ENCODE results near the gene REXO5. TPM values are rescaled to one million over a fixed set of nuclear protein-coding genes. Genes with fewer than 3 reads are reported as not detected.

REXO5 gene
- total and polyA plus RNA-seq, 2 of the 13 experiments (the other 11 are each of a cell fraction or from before 2014, with no cell fraction given), result 5.9 to 13.1 TPM

- TF ChIP-seq KLF12 (CRISPR knock-in tag; IDR thresholded peaks at IDR 0.05; ENCODE audit: borderline replicate concordance) (no peak), ZNF282 (IDR thresholded peaks at IDR 0.05; ENCODE audit: partially characterized antibody) (no peak), ZNF446 (CRISPR knock-in tag; IDR thresholded peaks at IDR 0.05) (no peak), LBX2 (CRISPR knock-in tag; IDR thresholded peaks at IDR 0.05; ENCODE audit: borderline replicate concordance) (no peak), TIGD3 (CRISPR knock-in tag; IDR thresholded peaks at IDR 0.05; ENCODE audit: borderline replicate concordance) (no peak), ZNF547 (CRISPR knock-in tag; IDR thresholded peaks at IDR 0.05) (no peak; the same call in 1 of the 2 replicates), ZFX (CRISPR knock-in tag; IDR thresholded peaks at IDR 0.05; ENCODE audit: low read depth) (peak; percentile 84), ATF7 (IDR thresholded peaks at IDR 0.05) (no peak), ATF7 (CRISPR knock-in tag; IDR thresholded peaks at IDR 0.05) (no peak), ZFP82 (CRISPR knock-in tag; IDR thresholded peaks at IDR 0.05; ENCODE audit: borderline replicate concordance) (no peak), SMARCE1 (IDR thresholded peaks at IDR 0.05; ENCODE audit: borderline replicate concordance) (no peak), KLF15 (CRISPR knock-in tag; IDR thresholded peaks at IDR 0.05; ENCODE audit: borderline replicate concordance) (no peak), ZNF235 (CRISPR knock-in tag; IDR thresholded peaks at IDR 0.05; ENCODE audit: borderline replicate concordance) (no peak), TP53 (CRISPR knock-in tag; conservative IDR thresholded peaks at IDR 0.05) (0 out of 2 replicates have a peak, but pooled peaks have one; percentile 8), FLYWCH1 (CRISPR knock-in tag; IDR thresholded peaks at IDR 0.05) (peak; percentile 94; the same call in 1 of the 2 replicates), MBD4 (IDR thresholded peaks at IDR 0.05; ENCODE audit: borderline replicate concordance, low read length) (peak; percentile 68; the same call in 1 of the 2 replicates), KDM2A (CRISPR knock-in tag; IDR thresholded peaks at IDR 0.05; ENCODE audit: borderline replicate concordance, low read depth) (no peak), HES4 (CRISPR knock-in tag; IDR thresholded peaks at IDR 0.05; ENCODE audit: borderline replicate concordance) (no peak), ZNF780A (CRISPR knock-in tag; IDR thresholded peaks at IDR 0.05) (no peak), PHF8 (CRISPR knock-in tag; IDR thresholded peaks at IDR 0.05) (0 out of 2 replicates have a peak, but pooled peaks have one; percentile 33), ARNT2 (CRISPR knock-in tag; IDR thresholded peaks at IDR 0.05; ENCODE audit: low read depth) (peak; percentile 72; the same call in 1 of the 2 replicates), PTBP1 (IDR thresholded peaks at IDR 0.05; ENCODE audit: low read depth, low read length, poor library complexity, severe bottlenecking) (no peak), ZNF570 (CRISPR knock-in tag; IDR thresholded peaks at IDR 0.05; ENCODE audit: borderline replicate concordance) (no peak), KDM3A (CRISPR knock-in tag; IDR thresholded peaks at IDR 0.05; ENCODE audit: low read depth) (no peak), PHB2 (IDR thresholded peaks at IDR 0.05; ENCODE audit: partially characterized antibody) (no peak), NCOR1 (IDR thresholded peaks at IDR 0.05; ENCODE audit: borderline replicate concordance, low read length) (peak; percentile 45; the same call in 1 of the 2 replicates), NR1H2 (CRISPR knock-in tag; IDR thresholded peaks at IDR 0.05; ENCODE audit: borderline replicate concordance, low read depth) (no peak), ATM (IDR thresholded peaks at IDR 0.05; ENCODE audit: borderline replicate concordance) (no peak), MTERF4 (CRISPR knock-in tag; IDR thresholded peaks at IDR 0.05) (no peak; the same call in 1 of the 2 replicates), IRF2 (CRISPR knock-in tag; IDR thresholded peaks at IDR 0.05) (peak; percentile 49; the same call in 1 of the 2 replicates)
Observed at GRCh38 chr16:20803561-20804214, 2.6 kb upstream of the REXO5 start (continued).

All from HepG2 (cell line).